Epithelial cell of esophagus (primary cell): ENCODE data around the gene KIFC1.
A peak's percentile ranks its signal among the peaks of the same experiment; 100 is the strongest.
"Not testable (repeated sequence)": the region's sequence is repeated elsewhere in the genome, so short reads cannot be mapped to it uniquely, and the experiment has no call there.

Source experiments
- DNase-seq: peaks from one replicate; pipeline ENCODE4 v3.0.0; 2010; ENCODE audit warnings: low read depth
- H3K4me3 ChIP-seq: 2 replicates; pipeline ENCODE4 v1.5.1; 2011; ENCODE audit warnings: mild to moderate bottlenecking, low read length, control low read depth
- CTCF ChIP-seq: IDR thresholded peaks from 2 replicates; pipeline ENCODE4 v1.5.1; 2011; ENCODE audit warnings: low read depth, mild to moderate bottlenecking, low read length, control low read depth, inconsistent platforms; ENCODE audit not compliant: insufficient read depth; ENCODE audit errors: missing control alignments

The KIFC1 gene

GRCh38 chr6:33359331-33359730 is 32.3 kb upstream of the KIFC1 start:
- no peak for TF ChIP-seq CTCF
- DNase-seq, result no peak
- no peak overlapping the region for H3K4me3 ChIP-seq

GRCh38 chr6:33363486-33363885 is 28.1 kb upstream of the KIFC1 start:
- not testable (repeated sequence) for H3K4me3 ChIP-seq, DNase-seq

- DNase-seq, result peak; percentile 8
- H3K4me3 ChIP-seq, result not testable (repeated sequence)
Observed at GRCh38 chr6:33364475-33365205, 27.0 kb upstream of the KIFC1 start.

- not testable (repeated sequence) for DNase-seq, H3K4me3 ChIP-seq
Observed at GRCh38 chr6:33365206-33365971, 26.2 kb upstream of the KIFC1 start.

GRCh38 chr6:33367009-33367714 is 24.5 kb upstream of the KIFC1 start:
- TF ChIP-seq CTCF, result no peak
- H3K4me3 ChIP-seq, result no peak overlapping the region
- DNase-seq, result no peak

- H3K4me3 ChIP-seq, DNase-seq: not testable (repeated sequence)
Observed at GRCh38 chr6:33367715-33368025, 24.0 kb upstream of the KIFC1 start.

- DNase-seq, H3K4me3 ChIP-seq: not testable (repeated sequence)
Observed at GRCh38 chr6:33371901-33372300, 19.7 kb upstream of the KIFC1 start.

- TF ChIP-seq CTCF, result no peak
- no peak for DNase-seq
- no peak overlapping the region for H3K4me3 ChIP-seq
Observed at GRCh38 chr6:33372526-33373123, 19.0 kb upstream of the KIFC1 start.

- peak; percentile 36 for DNase-seq
- TF ChIP-seq CTCF, result no peak
- H3K4me3 ChIP-seq, result no peak overlapping the region
Observed at GRCh38 chr6:33373960-33374910, 17.4 kb upstream of the KIFC1 start.
